Measurements from ENCODE around the gene TXNRD2.

- TF ChIP-seq, protein P1, sequence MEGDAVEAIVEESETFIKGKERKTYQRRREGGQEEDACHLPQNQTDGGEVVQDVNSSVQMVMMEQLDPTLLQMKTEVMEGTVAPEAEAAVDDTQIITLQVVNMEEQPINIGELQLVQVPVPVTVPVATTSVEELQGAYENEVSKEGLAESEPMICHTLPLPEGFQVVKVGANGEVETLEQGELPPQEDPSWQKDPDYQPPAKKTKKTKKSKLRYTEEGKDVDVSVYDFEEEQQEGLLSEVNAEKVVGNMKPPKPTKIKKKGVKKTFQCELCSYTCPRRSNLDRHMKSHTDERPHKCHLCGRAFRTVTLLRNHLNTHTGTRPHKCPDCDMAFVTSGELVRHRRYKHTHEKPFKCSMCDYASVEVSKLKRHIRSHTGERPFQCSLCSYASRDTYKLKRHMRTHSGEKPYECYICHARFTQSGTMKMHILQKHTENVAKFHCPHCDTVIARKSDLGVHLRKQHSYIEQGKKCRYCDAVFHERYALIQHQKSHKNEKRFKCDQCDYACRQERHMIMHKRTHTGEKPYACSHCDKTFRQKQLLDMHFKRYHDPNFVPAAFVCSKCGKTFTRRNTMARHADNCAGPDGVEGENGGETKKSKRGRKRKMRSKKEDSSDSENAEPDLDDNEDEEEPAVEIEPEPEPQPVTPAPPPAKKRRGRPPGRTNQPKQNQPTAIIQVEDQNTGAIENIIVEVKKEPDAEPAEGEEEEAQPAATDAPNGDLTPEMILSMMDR (IDR thresholded peaks at IDR 0.05; ENCODE audit: low read length): no peak
- TF ChIP-seq EZH2phosphoT487 (IDR thresholded peaks at IDR 0.05; ENCODE audit: low read length) (no peak), EZH2 (optimal IDR thresholded peaks at IDR 0.05; ENCODE audit: low read depth, low read length) (no peak)
Observed at GRCh38 chr22:19879992-19880785, 61.4 kb downstream of the TXNRD2 start.

All from MM.1S (cell line).